ENCODE results near the gene MLXIP. TPM values are rescaled to one million over a fixed set of nuclear protein-coding genes. Genes with fewer than 3 reads are reported as not detected.

MLXIP gene
- total RNA-seq (2011; cell fraction: chromatin; rRNA removed; ENCODE audit: low replicate concordance): 289 and 513 TPM in 2 replicates
- total RNA-seq (2011; cell fraction: nucleolus; rRNA removed): 197 and 203 TPM in 2 replicates
- total RNA-seq (2011; cell fraction: nucleoplasm; rRNA removed): 215 and 311 TPM in 2 replicates
- 14.7 and 36.9 TPM in 2 replicates for total RNA-seq (2014; rRNA removed)
- total RNA-seq (2014; rRNA removed; fragmentation: Illumina TruSeq; extraction: Trizol): 13.8 and 18.1 TPM in 2 replicates
- 25.8 and 28.9 TPM in 2 replicates for total RNA-seq (2015; rRNA removed; fragmentation: Illumina TruSeq; extraction: Trizol)
- total RNA-seq (2021): 65.8 and 66.3 TPM in 2 replicates
- 14.4 and 20.7 TPM in 2 replicates for polyA plus RNA-seq (2011; rRNA removed)
- polyA plus RNA-seq (2011; cell fraction: cytosol; rRNA removed): 9.9 and 11.6 TPM in 2 replicates
- 78.1 and 99.4 TPM in 2 replicates for polyA plus RNA-seq (2011; cell fraction: nucleus; rRNA removed)
- 33.1 and 37.7 TPM in 2 replicates for polyA plus RNA-seq (2012)
- polyA plus RNA-seq (2014; fragmentation: Illumina TruSeq; extraction: Trizol): 40.7 and 46.7 TPM in 2 replicates
- polyA plus RNA-seq (2014; fragmentation: Nextera tagmentation; extraction: Ambion mirVana): 1 to 10 TPM; 2.2 to 3.8 TPM
- polyA plus RNA-seq (2014; rRNA removed): 26.0 and 26.5 TPM in 2 replicates
- 20.9 and 23.5 TPM in 2 replicates for polyA minus RNA-seq (2011; rRNA and poly(A)+ RNA removed)
- polyA minus RNA-seq (2011; cell fraction: cytosol; rRNA and poly(A)+ RNA removed): 51.8 and 60.9 TPM in 2 replicates
- polyA minus RNA-seq (2011; cell fraction: nucleus; rRNA and poly(A)+ RNA removed): 61.8 and 88.5 TPM in 2 replicates
- percentile 84 among the genes with signal in this experiment for Bru-seq, nascent RNA
- BruChase-seq, experiment 1, labeled RNA remaining after a 2-hour chase: percentile 83 among the genes with signal in this experiment
- percentile 87 among the genes with signal in this experiment for BruChase-seq, experiment 2, labeled RNA remaining after a 6-hour chase
- long read RNA-seq, experiment 1, full-length matches to known transcripts: 79 of 372 reads
- long read RNA-seq, experiment 1, partial matches to known transcripts: 188 of 372 reads
- long read RNA-seq, experiment 1, other reads (novel, unspliced or antisense): 105 of 372 reads
- long read RNA-seq, experiment 2, full-length matches to known transcripts: 7 of 54 reads
- long read RNA-seq, experiment 2, partial matches to known transcripts: 5 of 54 reads
- long read RNA-seq, experiment 2, other reads (novel, unspliced or antisense): 42 of 54 reads
- long read RNA-seq, experiment 3, partial matches to known transcripts: 6 of 10 reads
- long read RNA-seq, experiment 3, other reads (novel, unspliced or antisense): 4 of 10 reads

GRCh38 chr12:122078141-122079032 is at the start of gene MLXIP:
TSS of gene MLXIP (plus strand) at chr12:122078756. CDS start at chr12:122078854, 98 bp downstream.
- Histone ChIP-seq H4K20me1 (replicated peaks; ENCODE audit: control insufficient read depth, insufficient read depth, low read length) (peaks cover 21% of the 10 kb centered on the region), H3K27me3 (ENCODE audit: control insufficient read depth in 2 of 2, insufficient read depth in 2 of 2, low read length in 2 of 2) (no peaks in the 10 kb centered on the region), H3K9me3 (replicated peaks; ENCODE audit: control insufficient read depth, insufficient read depth, low read depth, low read length) (no peaks in the 10 kb centered on the region), H3K79me2 (ENCODE audit: control insufficient read depth, insufficient read depth, low read length) (peaks cover 52% of the 10 kb centered on the region), H3K4me2 (ENCODE audit: insufficient read depth, low read length) (peak within 1 kb of the TSS; percentile 95), H3K9ac (ENCODE audit: insufficient read depth in 1 of 2, low read depth in 2 of 2, low read length in 2 of 2) (peak within 1 kb of the TSS; percentile 79 to 98), H3K4me3 (peak within 1 kb of the TSS; percentile 74), H3K36me3 (ENCODE audit: control insufficient read depth, insufficient read depth, low read length) (peaks cover 15% of the 10 kb centered on the region; the same call in 2 of the 3 replicates), H2AFZ (ENCODE audit: low read depth, low read length) (peak within 1 kb of the TSS; percentile 83), H3K27ac (ENCODE audit: extremely low read depth, low read depth, low read length) (peak within 1 kb of the TSS; percentile 88), H3K4me1 (replicated peaks in 1 of 2; ENCODE audit: control insufficient read depth in 2 of 2, insufficient read depth in 2 of 2, low read length in 2 of 2) (peaks cover 27 to 29% of the 10 kb centered on the region in 2 experiments; a peak in 4 of 5 replicates), H3K9me1 (ENCODE audit: control insufficient read depth, insufficient read depth, low read length) (no peaks in the 10 kb centered on the region)
- ChIA-PET CTCF (ENCODE audit: low intra/inter-chr PET ratio) (no interaction called here), POLR2A (interaction anchor here (0.6 to 5.9 kb wide), 4 partner anchors 11 to 36 kb away, joined by 3 to 68 read pairs (median 7); no protein-coding TSS in a partner anchor)
- DNase-seq (ENCODE audit: extremely low read depth in 1 of 4, low spot score in 3 of 4) (peak; percentile 94 to 97 (median 95)), ATAC-seq (peak; percentile 81), FAIRE-seq (peak; percentile 74)
- intact Hi-C loops (cut with micrococcal nuclease): loop anchor here (1.0 kb wide), 1 partner anchor 14 kb away; no protein-coding TSS in a partner anchor
- in situ Hi-C loops (cut with MboI): no loop called here
- WGBS (ENCODE audit: insufficient coverage, low coverage, missing lambda C conversion rate): 2% methylated on average over 64 of the region's 113 CpGs
- TSS peak; percentile 95 for BruUV-seq (replicated peaks)
- peak in 1 of 2 experiments; percentile 63; a peak in 1 of 4 replicates for TF ChIP-seq TEAD1 (CRISPR knock-in tag; IDR thresholded peaks at IDR 0.05)
- TF ChIP-seq MXI1 (IDR thresholded peaks at IDR 0.05; ENCODE audit: low read depth, low read length): peak; percentile 69; the same call in 1 of the 2 replicates
- TF ChIP-seq ZNF766 (CRISPR knock-in tag; conservative IDR thresholded peaks at IDR 0.05): no peak
- TF ChIP-seq RB1 (IDR thresholded peaks at IDR 0.05; ENCODE audit: low read depth): peak; percentile 73
- peak; percentile 94 to 96 for TF ChIP-seq MAZ (CRISPR knock-in tag; conservative IDR thresholded peaks at IDR 0.05 in 1 of 2, IDR thresholded peaks at IDR 0.05 in 1 of 2)
- TF ChIP-seq DEAF1 (CRISPR knock-in tag; IDR thresholded peaks at IDR 0.05): no peak
- peak; percentile 61; the same call in 1 of the 2 replicates for TF ChIP-seq ESRRA (IDR thresholded peaks at IDR 0.05; ENCODE audit: borderline replicate concordance, low read depth)
- no peak for TF ChIP-seq HMG20B (CRISPR knock-in tag; IDR thresholded peaks at IDR 0.05)
- TF ChIP-seq ZBTB5 (IDR thresholded peaks at IDR 0.05): no peak
- 0 out of 2 replicates have a peak, but pooled peaks have one; percentile 31 for TF ChIP-seq SMARCA4 (IDR thresholded peaks at IDR 0.05)
- TF ChIP-seq ZKSCAN8 (CRISPR knock-in tag; IDR thresholded peaks at IDR 0.05): no peak

Data from K562 (cell line).